Measurements from ENCODE around the gene GRIA3.
"Not testable (repeated sequence)": the region's sequence is repeated elsewhere in the genome, so short reads cannot be mapped to it uniquely, and the experiment has no call there.

GRIA3 gene

DNA sequence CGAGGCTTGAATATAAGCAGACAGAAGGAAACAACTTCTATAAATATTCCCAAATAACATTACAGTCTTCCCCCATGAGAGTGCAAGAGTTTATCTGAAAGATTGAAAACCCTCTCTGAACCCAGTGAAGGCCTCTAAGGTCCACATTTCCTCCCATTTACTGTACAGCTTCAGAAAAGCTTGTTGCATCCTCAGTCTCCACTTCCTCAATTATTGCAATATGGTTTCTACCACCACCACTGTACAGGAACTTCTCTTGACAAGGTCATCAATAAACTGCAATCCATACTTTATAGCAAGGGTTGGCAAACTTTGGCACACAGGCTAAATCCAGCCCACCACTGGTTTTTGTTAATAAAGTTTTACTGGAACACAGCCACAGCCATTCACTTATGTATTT, 309.8 kb downstream of the GRIA3 start:
- Mint-ChIP-seq H3K27ac (ENCODE audit: low read depth) (no peak overlapping the region), H3K27me3 (peaks cover 10% of the 10 kb centered on the region), H3K4me3 (no peak overlapping the region), H3K9me3 (no peaks in the 10 kb centered on the region), H3K36me3 (ENCODE audit: insufficient read depth) (no peaks in the 10 kb centered on the region), H3K4me1 (no peaks in the 10 kb centered on the region)
- DNase-seq (ENCODE audit: low spot score in 2 of 2) (no peak), ATAC-seq (replicated peaks; ENCODE audit: extremely low read depth, poor library complexity, severe bottlenecking) (no peak)

DNA sequence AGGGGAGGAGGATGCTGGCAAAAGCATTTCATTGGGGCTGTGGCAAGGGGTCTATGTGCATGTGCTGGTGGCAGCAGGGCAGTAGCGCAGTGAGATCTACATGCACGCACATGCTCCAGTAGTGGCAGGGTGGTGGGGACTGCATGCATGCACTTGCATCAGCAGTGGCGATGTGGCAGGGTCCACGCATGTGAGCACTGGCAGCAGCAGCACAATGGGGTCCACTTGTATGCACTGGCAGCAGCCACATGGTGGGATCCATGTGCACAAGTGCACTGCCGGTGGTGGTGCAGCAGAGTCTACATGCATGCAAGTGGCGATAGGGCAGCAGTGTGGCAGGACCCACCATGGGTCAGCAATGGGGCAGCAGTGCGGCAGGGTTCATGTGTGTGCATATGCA, 315.7 kb downstream of the GRIA3 start:
- Mint-ChIP-seq H3K9me3 (no peaks in the 10 kb centered on the region), H3K4me1 (no peaks in the 10 kb centered on the region), H3K36me3 (ENCODE audit: insufficient read depth) (no peaks in the 10 kb centered on the region), H3K27ac (ENCODE audit: low read depth) (no peak overlapping the region), H3K27me3 (no peaks in the 10 kb centered on the region), H3K4me3 (no peak overlapping the region)
- ATAC-seq (replicated peaks; ENCODE audit: extremely low read depth, poor library complexity, severe bottlenecking) (no peak), DNase-seq (ENCODE audit: low spot score in 2 of 2) (no peak)

DNA sequence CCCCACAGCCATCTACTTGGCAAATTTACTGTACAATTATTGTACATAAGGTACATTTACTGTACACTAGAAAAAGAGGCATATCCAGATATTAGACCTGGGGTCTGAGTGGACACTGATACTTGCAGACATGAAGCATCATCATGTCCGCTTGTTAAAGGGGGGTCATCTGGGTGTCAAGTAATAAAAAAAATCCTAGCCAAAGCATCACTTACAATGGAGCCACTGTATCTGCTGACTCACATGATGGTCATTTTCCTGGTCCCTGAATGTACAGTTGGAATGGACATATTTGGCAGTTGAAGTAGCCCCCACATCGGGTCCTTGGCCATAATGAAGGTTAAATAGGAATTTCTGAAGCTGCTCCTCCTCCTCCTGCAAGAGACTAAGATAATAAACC, 320.0 kb downstream of the GRIA3 start:
- no peaks in the 10 kb centered on the region for H3K9me3 Mint-ChIP-seq
- H3K4me3 Mint-ChIP-seq: no peak overlapping the region
- DNase-seq (ENCODE audit: low spot score in 2 of 2): no peak
- H3K36me3 Mint-ChIP-seq (ENCODE audit: insufficient read depth): no peaks in the 10 kb centered on the region
- H3K27ac Mint-ChIP-seq (ENCODE audit: low read depth): no peak overlapping the region
- no peaks in the 10 kb centered on the region for H3K4me1 Mint-ChIP-seq
- no peaks in the 10 kb centered on the region for H3K27me3 Mint-ChIP-seq
- no peak for ATAC-seq (replicated peaks; ENCODE audit: extremely low read depth, poor library complexity, severe bottlenecking)

DNA sequence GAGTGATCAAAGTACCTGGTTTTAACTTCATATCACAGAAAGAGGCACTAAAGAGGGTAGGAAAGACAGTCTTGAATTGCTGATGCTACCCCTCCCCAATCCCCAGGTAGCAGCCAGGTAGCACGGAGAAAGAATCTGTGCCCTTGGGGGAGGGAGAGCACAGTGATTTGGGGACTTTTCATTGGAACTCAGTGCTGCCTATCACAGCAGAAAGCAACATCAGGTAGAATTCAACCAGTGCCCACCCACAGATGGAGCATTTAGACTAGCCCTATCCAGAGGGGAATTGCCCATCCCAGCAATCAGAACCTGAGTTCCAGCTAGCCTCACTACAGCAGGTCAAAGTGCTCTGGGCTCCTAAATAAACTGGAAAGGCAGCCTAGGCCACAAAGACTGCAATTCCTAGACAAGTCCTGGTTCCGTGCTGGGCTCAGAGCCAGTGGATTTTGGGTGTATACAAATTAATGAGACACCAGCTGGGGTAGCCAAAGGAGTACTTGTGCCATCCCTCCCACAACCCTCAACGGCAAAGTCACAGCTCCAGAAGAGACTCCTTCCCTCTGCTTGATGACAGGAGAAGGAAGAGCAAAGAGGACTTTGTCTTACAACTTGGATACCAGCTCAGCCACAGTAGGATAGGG, 320.7 kb downstream of the GRIA3 start:
- no peak overlapping the region for H3K4me3 Mint-ChIP-seq
- ATAC-seq (replicated peaks; ENCODE audit: extremely low read depth, poor library complexity, severe bottlenecking) (no peak), DNase-seq (ENCODE audit: low spot score in 2 of 2) (no peak)
- H3K27me3 Mint-ChIP-seq: no peaks in the 10 kb centered on the region
- H3K4me1 Mint-ChIP-seq: no peaks in the 10 kb centered on the region
- H3K27ac Mint-ChIP-seq (ENCODE audit: low read depth): no peak overlapping the region
- H3K36me3 Mint-ChIP-seq (ENCODE audit: insufficient read depth): no peaks in the 10 kb centered on the region
- no peaks in the 10 kb centered on the region for H3K9me3 Mint-ChIP-seq

DNA sequence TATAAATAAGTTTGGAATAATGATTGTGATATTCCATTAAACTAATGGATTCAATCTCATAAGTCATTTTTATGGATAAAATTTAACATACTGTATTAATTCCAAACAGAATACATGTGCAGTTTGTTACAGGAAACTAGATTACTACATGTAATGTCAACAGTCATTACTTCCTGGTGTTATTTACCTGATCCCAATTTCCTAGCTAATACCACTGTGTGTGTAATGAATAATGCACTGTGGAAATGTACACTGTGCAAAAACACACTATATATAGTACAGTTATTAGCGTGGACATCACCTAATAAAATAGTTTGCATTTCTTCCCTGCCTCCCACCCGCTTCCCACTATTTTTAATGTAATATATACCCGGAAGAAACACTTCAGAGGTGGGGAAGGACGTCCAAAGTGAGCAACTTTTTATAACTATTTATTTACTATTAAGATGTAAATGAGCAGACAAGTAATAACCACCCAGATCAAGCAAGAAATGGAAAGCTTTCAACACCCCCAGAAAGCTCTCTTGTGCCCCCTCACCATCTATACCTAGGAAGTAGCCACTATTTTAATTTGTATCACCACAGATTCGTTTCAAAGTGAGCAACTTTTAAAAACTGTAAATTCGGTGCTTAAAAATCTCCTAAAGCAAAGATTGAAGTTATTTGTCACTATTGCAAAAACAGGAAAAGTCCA, 329.7 kb downstream of the GRIA3 start:
- ATAC-seq (replicated peaks; ENCODE audit: extremely low read depth, poor library complexity, severe bottlenecking) (no peak), DNase-seq (ENCODE audit: low spot score in 2 of 2) (no peak)
- Mint-ChIP-seq H3K4me1 (no peaks in the 10 kb centered on the region), H3K27ac (ENCODE audit: low read depth) (no peak overlapping the region), H3K36me3 (ENCODE audit: insufficient read depth) (no peaks in the 10 kb centered on the region), H3K27me3 (no peaks in the 10 kb centered on the region), H3K4me3 (no peak overlapping the region), H3K9me3 (peaks cover 20% of the 10 kb centered on the region)

DNA sequence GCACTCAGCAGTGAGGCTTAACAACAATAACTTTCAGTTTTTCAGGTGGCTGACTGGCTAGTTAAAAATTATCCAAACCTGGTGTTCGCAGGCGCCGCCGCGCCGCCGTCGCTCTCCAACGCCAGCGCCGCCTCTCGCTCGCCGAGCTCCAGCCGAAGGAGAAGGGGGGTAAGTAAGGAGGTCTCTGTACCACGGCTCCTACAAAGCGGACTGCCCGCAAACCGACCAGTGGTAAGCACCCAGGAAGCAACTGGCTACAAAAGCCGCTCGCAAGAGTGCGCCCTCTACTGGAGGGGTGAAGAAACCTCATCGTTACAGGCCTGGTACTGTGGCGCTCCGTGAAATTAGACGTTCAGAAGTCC, 330.2 kb downstream of the GRIA3 start:
- not testable (repeated sequence) for DNase-seq (ENCODE audit: low spot score in 2 of 2); H3K4me1 Mint-ChIP-seq; ATAC-seq (replicated peaks; ENCODE audit: extremely low read depth, poor library complexity, severe bottlenecking); H3K4me3 Mint-ChIP-seq; H3K36me3 Mint-ChIP-seq (ENCODE audit: insufficient read depth); H3K27ac Mint-ChIP-seq (ENCODE audit: low read depth); H3K27me3 Mint-ChIP-seq
- H3K9me3 Mint-ChIP-seq: peaks cover 20% of the 10 kb centered on the region

DNA sequence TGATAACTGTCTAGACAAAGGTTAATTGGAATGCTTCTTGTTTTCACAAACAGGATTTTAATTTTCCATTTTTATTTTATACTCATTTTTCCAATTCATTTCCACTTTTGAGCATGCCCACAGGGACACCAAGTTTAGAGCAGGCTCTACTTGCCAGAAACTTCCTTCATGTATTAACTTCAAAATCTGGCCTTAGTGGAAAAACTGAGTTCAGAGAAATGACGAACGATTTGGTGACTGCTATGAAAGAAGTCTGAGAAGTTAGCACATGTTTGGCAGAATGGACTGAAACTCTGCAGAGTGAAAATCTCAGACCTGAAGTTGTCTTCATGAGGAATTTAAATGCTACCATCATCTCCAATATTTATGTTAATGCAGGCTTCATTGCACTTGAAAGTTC, 334.7 kb downstream of the GRIA3 start:
- DNase-seq (ENCODE audit: low spot score in 2 of 2) (no peak), ATAC-seq (replicated peaks; ENCODE audit: extremely low read depth, poor library complexity, severe bottlenecking) (no peak)
- Mint-ChIP-seq H3K9me3 (peaks cover 20% of the 10 kb centered on the region), H3K36me3 (ENCODE audit: insufficient read depth) (no peaks in the 10 kb centered on the region), H3K27ac (ENCODE audit: low read depth) (no peak overlapping the region), H3K4me3 (no peak overlapping the region), H3K27me3 (no peaks in the 10 kb centered on the region), H3K4me1 (no peaks in the 10 kb centered on the region)

DNA sequence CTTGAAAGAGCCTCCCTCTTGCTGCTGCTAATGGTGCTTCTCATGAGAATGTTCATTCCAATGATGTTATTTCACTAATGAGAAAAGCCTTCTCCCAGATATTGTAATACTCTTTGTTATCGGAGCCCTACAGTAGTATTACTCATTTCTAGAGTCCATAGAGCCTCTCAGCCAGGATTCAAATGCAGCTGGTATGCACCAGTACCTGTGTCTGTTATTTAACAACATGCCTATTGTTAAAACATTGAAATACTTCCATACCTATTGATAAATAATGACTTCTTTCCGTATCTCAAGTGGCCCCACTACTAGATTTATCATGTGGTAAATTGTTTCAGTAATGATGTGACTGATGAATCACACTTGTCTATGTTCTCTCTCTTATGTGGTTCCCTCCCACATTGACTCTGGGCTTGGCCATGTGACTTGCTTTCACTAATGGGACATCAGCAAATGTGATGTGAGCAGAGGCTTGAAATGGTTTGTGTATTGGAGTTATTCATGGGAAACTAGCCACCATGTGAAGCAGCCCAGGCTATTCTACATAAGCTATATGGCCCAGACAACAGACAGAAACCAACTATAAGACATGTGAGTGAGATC, 341.1 kb downstream of the GRIA3 start:
- no peak overlapping the region for H3K27ac Mint-ChIP-seq (ENCODE audit: low read depth)
- H3K4me3 Mint-ChIP-seq: no peak overlapping the region
- no peaks in the 10 kb centered on the region for H3K27me3 Mint-ChIP-seq
- H3K4me1 Mint-ChIP-seq: no peaks in the 10 kb centered on the region
- no peak for ATAC-seq (replicated peaks; ENCODE audit: extremely low read depth, poor library complexity, severe bottlenecking)
- H3K9me3 Mint-ChIP-seq: no peaks in the 10 kb centered on the region
- no peaks in the 10 kb centered on the region for H3K36me3 Mint-ChIP-seq (ENCODE audit: insufficient read depth)
- no peak for DNase-seq (ENCODE audit: low spot score in 2 of 2)

DNA sequence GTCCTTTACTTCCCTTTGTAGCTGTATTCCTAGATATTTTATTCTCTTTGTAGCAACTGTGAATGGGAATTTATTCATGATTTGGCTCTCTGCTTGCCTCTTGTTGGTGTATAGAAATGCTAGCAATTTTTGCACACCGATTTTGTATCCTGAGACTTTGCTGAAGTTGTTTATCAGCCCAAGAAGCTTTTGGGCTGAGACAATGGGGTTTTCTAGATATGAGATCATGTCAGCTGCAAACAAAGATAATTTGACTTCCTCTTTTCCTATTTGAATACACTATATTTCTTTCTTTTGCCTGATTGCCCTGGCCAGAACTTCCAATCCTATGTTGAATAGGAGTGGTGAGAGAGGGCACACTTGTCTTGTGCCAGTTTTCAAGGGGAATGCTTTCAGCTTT, 346.6 kb downstream of the GRIA3 start:
- not testable (repeated sequence) for H3K27me3 Mint-ChIP-seq
- H3K9me3 Mint-ChIP-seq: peaks cover 11% of the 10 kb centered on the region

More for the DNA sequence above, 346.6 kb downstream of the GRIA3 start:
- H3K4me3 Mint-ChIP-seq; H3K4me1 Mint-ChIP-seq; DNase-seq (ENCODE audit: low spot score in 2 of 2); H3K36me3 Mint-ChIP-seq (ENCODE audit: insufficient read depth); ATAC-seq (replicated peaks; ENCODE audit: extremely low read depth, poor library complexity, severe bottlenecking); H3K27ac Mint-ChIP-seq (ENCODE audit: low read depth): not testable (repeated sequence)

Data from central memory CD8-positive, alpha-beta T cell (primary cell).